Endothelial cell of umbilical vein (primary cell): ENCODE measurements around the gene HPDL. TPM values are rescaled to one million over a fixed set of nuclear protein-coding genes. Genes with fewer than 3 reads are reported as not detected.
"Not testable (repeated sequence)": the region's sequence is repeated elsewhere in the genome, so short reads cannot be mapped to it uniquely, and the experiment has no call there.

Experiments used
- BruUV-seq: library from RNA; stranded (reverse); fragments of 400-500 nt; replicated peaks from 2 replicates; lab custom pipeline; 2021; lab: Mats Ljungman, UMichigan
- CTCF ChIA-PET: fragments of 300-600, 350-600 bp; sonication (Branson Sonifier 250); formaldehyde crosslinking; loops from one replicate; lab custom pipeline; 2021; ENCODE audit warnings: antibody characterized with exemption, inconsistent platforms; lab: Charles Lee
- POLR2A ChIA-PET: fragments of 300-600, 350-600 bp; sonication (Branson Sonifier 250); formaldehyde crosslinking; loops from one replicate; lab custom pipeline; 2021; ENCODE audit warnings: antibody characterized with exemption, inconsistent platforms; lab: Charles Lee
- DNase-seq: peaks from one replicate; pipeline ENCODE4 v3.0.0-alpha.2; 2011; ENCODE audit warnings: low read depth, low spot score
- FAIRE-seq: peaks from 2 replicates; lab custom pipeline; 2011; peaks lifted over from hg19 to GRCh38; lab: Jason Lieb, UNC
- H2AFZ ChIP-seq: 2 replicates; pipeline ENCODE4 v1.6.0; 2012; ENCODE audit warnings: low read depth, low read length, control low read depth, inconsistent platforms
- H3K27ac ChIP-seq: 2 replicates; pipeline ENCODE4 v1.5.1; 2011; ENCODE audit warnings: low read depth, mild to moderate bottlenecking, control low read depth, low read length, moderate library complexity; ENCODE audit not compliant: insufficient read depth
- H3K27me3 ChIP-seq, 2 experiments: 2 replicates each; pipeline versions ENCODE4 v1.6.0 to v1.6.1; 2011; ENCODE audit warnings: low read length in 2 of 2, mixed read lengths in 1 of 2; ENCODE audit not compliant: control insufficient read depth in 2 of 2, insufficient read depth in 2 of 2
- H3K36me3 ChIP-seq, 2 experiments: 2 replicates in 1 of 2; 3 replicates in 1 of 2; pipeline ENCODE4 v1.5.1; 2011; ENCODE audit warnings: low read length in 2 of 2, mild to moderate bottlenecking in 1 of 2, moderate library complexity in 1 of 2; ENCODE audit not compliant: control insufficient read depth in 2 of 2, insufficient read depth in 2 of 2; ENCODE audit errors: extremely low read depth in 1 of 2
- H3K4me1 ChIP-seq: 3 replicates; pipeline ENCODE4 v1.5.1; 2011; ENCODE audit warnings: mild to moderate bottlenecking, low read length; ENCODE audit not compliant: control insufficient read depth, insufficient read depth; ENCODE audit errors: extremely low read depth
- H3K4me2 ChIP-seq: 2 replicates; pipeline ENCODE4 v1.6.1; 2011; ENCODE audit warnings: low read length, control low read depth, mixed read lengths; ENCODE audit not compliant: insufficient read depth
- H3K4me3 ChIP-seq, 3 experiments: fragments of 200-600 bp in 1 of 3; sonication (generic), shearing (Covaris generic) in 1 of 3; replicated peaks in 1 of 3; 2 replicates each; pipeline ENCODE4 v1.5.1; 2011 to 2016; ENCODE audit warnings: control low read depth in 3 of 3, low read length in 3 of 3, mild to moderate bottlenecking in 2 of 3, inconsistent platforms in 1 of 3, low read depth in 1 of 3, moderate library complexity in 1 of 3; ENCODE audit not compliant: insufficient read depth in 1 of 3
- H3K79me2 ChIP-seq: 2 replicates; pipeline ENCODE4 v1.6.0; 2012; ENCODE audit warnings: low read length, inconsistent platforms; ENCODE audit not compliant: control insufficient read depth, insufficient read depth
- H3K9ac ChIP-seq: replicated peaks from 2 replicates; pipeline ENCODE3; 2011; ENCODE audit warnings: low read length, control low read depth; ENCODE audit not compliant: insufficient read depth; ENCODE audit errors: extremely low read depth
- H3K9me1 ChIP-seq: replicated peaks from 3 replicates; pipeline ENCODE4 v1.6.0; 2011; ENCODE audit warnings: mild to moderate bottlenecking, low read length; ENCODE audit not compliant: control insufficient read depth, insufficient read depth; ENCODE audit errors: extremely low read depth
- H3K9me3 ChIP-seq: replicated peaks from 2 replicates; pipeline ENCODE4 v1.5.1; 2012; ENCODE audit warnings: low read length, inconsistent platforms; ENCODE audit not compliant: control insufficient read depth, insufficient read depth
- H4K20me1 ChIP-seq: replicated peaks from 2 replicates; pipeline ENCODE3; 2011; ENCODE audit warnings: mild to moderate bottlenecking, low read length; ENCODE audit not compliant: control insufficient read depth, insufficient read depth; ENCODE audit errors: extremely low read depth
- JUN ChIP-seq: IDR thresholded peaks from 2 replicates; pipeline ENCODE4 v1.6.1; 2011; ENCODE audit warnings: borderline replicate concordance, low read depth; ENCODE audit not compliant: insufficient read length, insufficient read depth
- dilution Hi-C: fragments of 300-500 bp; cut with MboI; formaldehyde crosslinking; loops from one replicate; pipeline ENCODE4 v1.15.0; 2019; ENCODE audit warnings: low sequenced_read_pairs; ENCODE audit not compliant: extremely low pct_ligation_motif_present
- intact Hi-C: fragments of 100-400 bp; cut with micrococcal nuclease; formaldehyde crosslinking; loops from one replicate; pipeline ENCODE4 v1.10.0; 2022
- polyA plus RNA-seq, 4 experiments: library from polyadenylated mRNA; depleted of rRNA in 3 of 4; stranded (reverse) in 3 of 4; unstranded in 1 of 4; fragments of >200 nt; gene quantifications; 2 replicates each; pipeline versions ENCODE4 v1.2.1 to v1.2.3, GENCODE V29; 2011 to 2012; ENCODE audit warnings: missing spikeins in 1 of 4
- total RNA-seq: library from RNA; stranded (reverse); gene quantifications from 2 replicates; pipeline ENCODE4 v1.2.3, GENCODE V29; 2021
- TF ChIP-seq, protein P1 (sequence below): IDR thresholded peaks from 2 replicates; pipeline ENCODE4 v1.6.1; 2011; ENCODE audit not compliant: insufficient read depth, insufficient read length

HPDL gene
- total and polyA plus RNA-seq, 2 donors (not counting 3 experiments of a cell fraction or from before 2014, with no cell fraction given), result 3.4 to 5.9 TPM

DNA sequence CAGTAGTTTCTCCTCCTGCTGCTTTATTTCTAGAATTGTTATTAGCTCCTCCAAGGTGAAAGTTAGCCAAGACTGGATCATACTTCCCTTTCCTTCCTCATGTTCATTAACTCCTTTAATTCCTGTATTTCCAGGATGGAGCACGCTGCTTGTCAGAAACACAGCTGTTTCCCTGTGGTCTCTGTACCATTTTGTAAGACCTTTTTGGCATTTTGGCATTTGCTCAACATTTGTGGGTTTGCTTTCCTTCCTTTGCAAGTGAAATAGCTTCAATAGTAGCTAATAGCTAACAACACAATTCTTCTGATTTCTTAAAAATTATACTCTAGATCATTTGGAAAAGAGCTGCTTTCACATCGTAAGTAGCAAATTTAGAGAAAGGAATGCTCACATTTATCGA, 44.3 kb upstream of the HPDL start:
- Histone ChIP-seq H3K4me3 (no peak overlapping the region), H3K9me1 (no peaks in the 10 kb centered on the region), H3K27me3 (no peaks in the 10 kb centered on the region), H2AFZ (peak overlapping the region; percentile 52), H3K36me3 (no peaks in the 10 kb centered on the region), H3K4me2 (no peak overlapping the region), H3K4me1 (peaks cover 6% of the 10 kb centered on the region), H3K9me3 (no peaks in the 10 kb centered on the region), H3K27ac (no peak overlapping the region), H4K20me1 (no peaks in the 10 kb centered on the region), H3K9ac (no peak overlapping the region), H3K79me2 (no peaks in the 10 kb centered on the region)
- CTCF ChIA-PET, result interaction anchor here (1.0 to 3.2 kb wide), 9 partner anchors 10 to 264 kb away, joined by 3 to 12 read pairs (median 6); no protein-coding TSS in a partner anchor
- DNase-seq (peak; percentile 78), FAIRE-seq (no peak)
- BruUV-seq, result no TSS peak
- intact Hi-C loops (no loop called here), dilution Hi-C loops (no loop called here)
- TF ChIP-seq, protein P1, sequence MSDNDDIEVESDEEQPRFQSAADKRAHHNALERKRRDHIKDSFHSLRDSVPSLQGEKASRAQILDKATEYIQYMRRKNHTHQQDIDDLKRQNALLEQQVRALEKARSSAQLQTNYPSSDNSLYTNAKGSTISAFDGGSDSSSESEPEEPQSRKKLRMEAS, result no peak
- no peak for TF ChIP-seq JUN
- POLR2A ChIA-PET, result no interaction called here

DNA sequence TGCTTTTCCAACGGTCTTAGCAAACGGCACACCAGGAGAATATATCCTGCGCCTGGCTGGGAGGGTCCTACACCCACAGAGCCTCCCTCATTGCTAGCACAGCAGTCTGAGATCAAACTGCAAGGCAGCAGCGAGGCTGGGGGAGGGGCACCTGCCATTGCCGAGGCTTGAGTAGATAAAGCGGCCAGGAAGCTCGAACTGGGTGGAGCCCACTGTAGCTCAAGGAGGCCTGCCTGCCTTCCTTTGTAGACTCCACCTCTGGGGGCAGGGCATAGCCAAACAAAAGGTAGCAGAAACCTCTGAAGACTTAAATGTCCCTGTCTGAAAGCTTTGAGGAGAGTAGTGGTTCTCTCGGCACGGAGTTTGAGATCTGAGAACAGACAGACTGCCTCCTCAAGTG, 41.8 kb upstream of the HPDL start:
- H3K4me2 ChIP-seq, FAIRE-seq, H3K9ac ChIP-seq, H3K27ac ChIP-seq, intact Hi-C loops, H3K36me3 ChIP-seq, H3K9me3 ChIP-seq, H3K4me3 ChIP-seq, H4K20me1 ChIP-seq, dilution Hi-C loops, POLR2A ChIA-PET, H2AFZ ChIP-seq, DNase-seq, H3K4me1 ChIP-seq, H3K79me2 ChIP-seq, BruUV-seq, H3K9me1 ChIP-seq, H3K27me3 ChIP-seq: not testable (repeated sequence)
- CTCF ChIA-PET, result interaction anchor here (1.6 kb wide), 1 partner anchor 266 kb away, joined by 3 read pairs; no protein-coding TSS in a partner anchor

DNA sequence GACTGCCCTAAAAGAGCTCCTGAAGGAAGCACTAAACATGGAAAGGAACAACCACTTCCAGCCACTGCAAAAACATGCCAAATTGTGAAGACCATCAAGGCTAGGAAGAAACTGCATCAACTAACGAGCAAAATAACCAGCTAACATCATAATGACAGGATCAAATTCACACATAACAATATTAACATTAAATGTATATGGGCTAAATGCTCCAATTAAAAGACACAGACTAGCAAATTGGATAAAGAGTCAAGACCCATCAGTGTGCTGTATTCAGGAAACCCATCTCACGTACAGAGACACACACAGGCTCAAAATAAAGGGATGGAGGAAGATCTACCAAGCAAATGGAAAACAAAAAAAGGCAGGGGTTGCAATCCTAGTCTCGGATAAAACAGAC, 40.2 kb upstream of the HPDL start:
- H3K9ac ChIP-seq, POLR2A ChIA-PET, H3K4me2 ChIP-seq, H3K4me3 ChIP-seq, CTCF ChIA-PET, intact Hi-C loops, DNase-seq, BruUV-seq, FAIRE-seq, H3K27me3 ChIP-seq, H4K20me1 ChIP-seq, H3K4me1 ChIP-seq, H2AFZ ChIP-seq, H3K79me2 ChIP-seq, H3K36me3 ChIP-seq, dilution Hi-C loops, H3K27ac ChIP-seq, H3K9me3 ChIP-seq, H3K9me1 ChIP-seq: not testable (repeated sequence)

DNA sequence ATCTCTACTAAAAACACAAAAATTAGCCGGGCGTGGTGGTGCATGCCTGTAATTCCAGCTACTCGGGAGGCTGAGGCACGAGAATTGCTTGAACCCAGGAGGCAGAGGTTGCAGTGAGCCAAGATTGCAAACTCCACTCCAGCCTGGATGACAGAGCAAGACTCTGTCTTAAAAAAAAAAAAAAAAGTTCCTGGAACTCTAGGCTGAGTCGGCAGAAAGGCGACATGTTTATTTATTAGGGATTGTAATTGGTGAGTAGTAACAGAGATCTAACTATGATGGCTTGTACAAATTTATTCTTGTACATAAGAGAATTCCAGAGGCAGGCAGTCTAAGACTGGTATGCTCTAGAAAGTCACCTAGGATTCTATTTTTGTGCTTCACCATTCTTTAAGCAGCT, 35.7 kb upstream of the HPDL start:
- H4K20me1 ChIP-seq, H3K4me3 ChIP-seq, intact Hi-C loops, POLR2A ChIA-PET, H3K9ac ChIP-seq, H3K9me3 ChIP-seq, H3K27me3 ChIP-seq, H3K79me2 ChIP-seq, H2AFZ ChIP-seq, H3K36me3 ChIP-seq, dilution Hi-C loops, DNase-seq, H3K4me2 ChIP-seq, FAIRE-seq, H3K4me1 ChIP-seq, H3K27ac ChIP-seq, H3K9me1 ChIP-seq, BruUV-seq: not testable (repeated sequence)
- CTCF ChIA-PET, result interaction anchor here (1.2 to 3.1 kb wide), 3 partner anchors 8 to 277 kb away, joined by 5 to 14 read pairs (median 9); no protein-coding TSS in a partner anchor
